ENCODE results near the gene HMCN2. TPM values are rescaled to one million over a fixed set of nuclear protein-coding genes. Genes with fewer than 3 reads are reported as not detected.

Gene HMCN2
- total RNA-seq, 1 experiment from 2014 or later, result 1.6 TPM

- no peaks in the 10 kb centered on the region for H3K4me1 ChIP-seq (replicated peaks; ENCODE audit: insufficient read depth)
- H3K27me3 ChIP-seq (ENCODE audit: insufficient read depth, low read depth), result no peaks in the 10 kb centered on the region
- no peak overlapping the region for H3K27ac ChIP-seq
- DNase-seq, result no peak
- H3F3A ChIP-seq (ENCODE audit: insufficient read depth, low read depth), result peaks cover 6% of the 10 kb centered on the region; the same call in 1 of the 2 replicates
- H3K9me3 ChIP-seq (ENCODE audit: insufficient read depth, low read depth), result no peaks in the 10 kb centered on the region; the same call in 1 of the 2 replicates
- no TSS peak for BruUV-seq (replicated peaks)
- no peaks in the 10 kb centered on the region for H3K79me2 ChIP-seq (ENCODE audit: low read depth)
- intact Hi-C loops (cut with micrococcal nuclease; ENCODE audit: unreplicated experiment), result no loop called here
- TF ChIP-seq EZH2 (IDR thresholded peaks at IDR 0.05; ENCODE audit: low read depth) (no peak), CTCF (conservative IDR thresholded peaks at IDR 0.05) (no peak)
- ChIA-PET POLR2A (ENCODE audit: unreplicated experiment) (no interaction called here), CTCF (no interaction called here)
- no peak overlapping the region for H3K4me3 ChIP-seq
- H3K9me2 ChIP-seq (ENCODE audit: insufficient read depth), result no peaks in the 10 kb centered on the region
- H4K20me1 ChIP-seq (ENCODE audit: insufficient read depth), result no peaks in the 10 kb centered on the region
- no peak overlapping the region for H3K4me2 ChIP-seq
- H2AFZ ChIP-seq, result no peak overlapping the region
- H3K36me3 ChIP-seq (ENCODE audit: low read depth), result no peaks in the 10 kb centered on the region
Measured at GRCh38 chr9:130225071-130225470, 40.5 kb upstream of the HMCN2 start.

- Histone ChIP-seq H3K27me3 (ENCODE audit: insufficient read depth, low read depth) (no peaks in the 10 kb centered on the region), H3K4me2 (no peak overlapping the region), H3K9me2 (ENCODE audit: insufficient read depth) (no peaks in the 10 kb centered on the region), H3K9me3 (ENCODE audit: insufficient read depth, low read depth) (no peaks in the 10 kb centered on the region; the same call in 1 of the 2 replicates), H3K36me3 (ENCODE audit: low read depth) (no peaks in the 10 kb centered on the region), H3K27ac (no peak overlapping the region), H3K4me3 (no peak overlapping the region), H2AFZ (no peak overlapping the region), H3K79me2 (ENCODE audit: low read depth) (no peaks in the 10 kb centered on the region), H3F3A (ENCODE audit: insufficient read depth, low read depth) (peaks cover 6% of the 10 kb centered on the region; the same call in 1 of the 2 replicates), H4K20me1 (ENCODE audit: insufficient read depth) (no peaks in the 10 kb centered on the region), H3K4me1 (replicated peaks; ENCODE audit: insufficient read depth) (no peaks in the 10 kb centered on the region)
- intact Hi-C loops (cut with micrococcal nuclease; ENCODE audit: unreplicated experiment), result no loop called here
- ChIA-PET CTCF (no interaction called here), POLR2A (ENCODE audit: unreplicated experiment) (no interaction called here)
- TF ChIP-seq CTCF (conservative IDR thresholded peaks at IDR 0.05) (no peak), EZH2 (IDR thresholded peaks at IDR 0.05; ENCODE audit: low read depth) (no peak)
- no TSS peak for BruUV-seq (replicated peaks)
- no peak for DNase-seq
Measured at GRCh38 chr9:130225586-130225985, 40.0 kb upstream of the HMCN2 start.

- ChIA-PET POLR2A (ENCODE audit: unreplicated experiment) (no interaction called here), CTCF (no interaction called here)
- no peak overlapping the region for H3K4me3 ChIP-seq
- no peaks in the 10 kb centered on the region for H3K9me2 ChIP-seq (ENCODE audit: insufficient read depth)
- intact Hi-C loops (cut with micrococcal nuclease; ENCODE audit: unreplicated experiment), result no loop called here
- TF ChIP-seq EZH2 (IDR thresholded peaks at IDR 0.05; ENCODE audit: low read depth), result no peak
- TF ChIP-seq CTCF (conservative IDR thresholded peaks at IDR 0.05), result no peak
- H3K27me3 ChIP-seq (ENCODE audit: insufficient read depth, low read depth), result no peaks in the 10 kb centered on the region
- H3K36me3 ChIP-seq (ENCODE audit: low read depth), result no peaks in the 10 kb centered on the region
- H3K9me3 ChIP-seq (ENCODE audit: insufficient read depth, low read depth), result no peaks in the 10 kb centered on the region; the same call in 1 of the 2 replicates
- H4K20me1 ChIP-seq (ENCODE audit: insufficient read depth), result no peaks in the 10 kb centered on the region
- no peak overlapping the region for H3K27ac ChIP-seq
- peaks cover 6% of the 10 kb centered on the region; the same call in 1 of the 2 replicates for H3F3A ChIP-seq (ENCODE audit: insufficient read depth, low read depth)
- no peak overlapping the region for H2AFZ ChIP-seq
- no peak overlapping the region for H3K4me2 ChIP-seq
- no peak for DNase-seq
- no TSS peak for BruUV-seq (replicated peaks)
- H3K79me2 ChIP-seq (ENCODE audit: low read depth), result no peaks in the 10 kb centered on the region
- no peaks in the 10 kb centered on the region for H3K4me1 ChIP-seq (replicated peaks; ENCODE audit: insufficient read depth)
Measured at GRCh38 chr9:130226112-130226511, 39.4 kb upstream of the HMCN2 start.
